DOHH2 (cell line): ENCODE data around the gene DNAAF5.

Source experiments
- H3F3A ChIP-seq: fragments of 200-600 bp; sonication (generic), shearing (Covaris generic); 2 replicates; pipeline ENCODE4 v1.6.0; 2016; ENCODE audit warnings: antibody characterized with exemption, mild to moderate bottlenecking; ENCODE audit not compliant: control insufficient read depth, insufficient read depth
- H3K27ac ChIP-seq: fragments of 200-600 bp; sonication (generic); 2 replicates; pipeline ENCODE4 v1.5.1; 2014; ENCODE audit warnings: low read depth, mild to moderate bottlenecking, low read length, moderate library complexity
- H3K27me3 ChIP-seq: fragments of 200-600 bp; sonication (generic); 2 replicates; pipeline ENCODE4 v1.6.1; 2014; ENCODE audit warnings: mild to moderate bottlenecking, low read length, mixed read lengths; ENCODE audit not compliant: control insufficient read depth
- H3K36me3 ChIP-seq: fragments of 200-600 bp; sonication (generic); 2 replicates; pipeline ENCODE4 v1.6.1; 2014; ENCODE audit warnings: mild to moderate bottlenecking, low read length, moderate library complexity, mixed read lengths; ENCODE audit not compliant: control insufficient read depth
- H3K4me1 ChIP-seq: fragments of 200-600 bp; sonication (generic); 2 replicates; pipeline ENCODE4 v1.6.1; 2014; ENCODE audit warnings: mild to moderate bottlenecking, low read length, mixed read lengths; ENCODE audit not compliant: control insufficient read depth
- H3K4me2 ChIP-seq: fragments of 200-600 bp; sonication (generic); 2 replicates; pipeline ENCODE4 v1.6.0; 2014; ENCODE audit warnings: mild to moderate bottlenecking, low read length, moderate library complexity
- H3K4me3 ChIP-seq: fragments of 200-600 bp; sonication (generic); 2 replicates; pipeline ENCODE4 v1.5.1; 2014; ENCODE audit warnings: mild to moderate bottlenecking, low read length, mixed read lengths
- H3K79me2 ChIP-seq: fragments of 200-600 bp; sonication (generic); 2 replicates; pipeline ENCODE4 v1.6.1; 2014; ENCODE audit warnings: mild to moderate bottlenecking, low read length, mixed read lengths; ENCODE audit not compliant: control insufficient read depth
- H3K9me2 ChIP-seq: fragments of 200-600 bp; sonication (generic); replicated peaks from 2 replicates; pipeline ENCODE4 v1.6.1; 2014; ENCODE audit warnings: mild to moderate bottlenecking, low read length, mixed read lengths; ENCODE audit not compliant: control insufficient read depth
- H3K9me3 ChIP-seq: fragments of 200-600 bp; sonication (generic); 2 replicates; pipeline ENCODE4 v1.6.1; 2014; ENCODE audit warnings: antibody characterized with exemption, low read length, mixed read lengths; ENCODE audit not compliant: control insufficient read depth, insufficient read depth
- H4K20me1 ChIP-seq: fragments of 200-600 bp; sonication (generic); 2 replicates; pipeline ENCODE4 v1.6.0; 2014; ENCODE audit warnings: low read depth, mild to moderate bottlenecking, antibody characterized with exemption, low read length, moderate library complexity; ENCODE audit not compliant: control insufficient read depth, insufficient read depth
- EZH2phosphoT487 ChIP-seq: fragments of 200-600 bp; sonication (generic); IDR thresholded peaks from 2 replicates; pipeline ENCODE4 v1.6.1; 2017; ENCODE audit warnings: borderline replicate concordance, mild to moderate bottlenecking, antibody characterized with exemption, low read length, moderate library complexity, mixed read lengths
- TF ChIP-seq, protein P1 (sequence below): fragments of 200-600 bp; sonication (generic); IDR thresholded peaks from one replicate; pipeline ENCODE4 v1.5.1; 2014; ENCODE audit warnings: antibody characterized with exemption, mild to moderate bottlenecking, low read depth, low read length; ENCODE audit not compliant: poor library complexity, severe bottlenecking

The DNAAF5 gene

GRCh38 chr7:747186-747585 lies 20.7 kb downstream of the DNAAF5 start:
- Histone ChIP-seq H4K20me1 (no peaks in the 10 kb centered on the region), H3K79me2 (peaks cover 58% of the 10 kb centered on the region), H3K9me2 (no peaks in the 10 kb centered on the region), H3K4me2 (no peak overlapping the region), H3F3A (no peaks in the 10 kb centered on the region), H3K4me1 (no peaks in the 10 kb centered on the region), H3K27me3 (no peaks in the 10 kb centered on the region), H3K9me3 (no peaks in the 10 kb centered on the region), H3K27ac (no peak overlapping the region), H3K36me3 (peaks cover 61% of the 10 kb centered on the region), H3K4me3 (no peak overlapping the region)
- TF ChIP-seq, protein P1, sequence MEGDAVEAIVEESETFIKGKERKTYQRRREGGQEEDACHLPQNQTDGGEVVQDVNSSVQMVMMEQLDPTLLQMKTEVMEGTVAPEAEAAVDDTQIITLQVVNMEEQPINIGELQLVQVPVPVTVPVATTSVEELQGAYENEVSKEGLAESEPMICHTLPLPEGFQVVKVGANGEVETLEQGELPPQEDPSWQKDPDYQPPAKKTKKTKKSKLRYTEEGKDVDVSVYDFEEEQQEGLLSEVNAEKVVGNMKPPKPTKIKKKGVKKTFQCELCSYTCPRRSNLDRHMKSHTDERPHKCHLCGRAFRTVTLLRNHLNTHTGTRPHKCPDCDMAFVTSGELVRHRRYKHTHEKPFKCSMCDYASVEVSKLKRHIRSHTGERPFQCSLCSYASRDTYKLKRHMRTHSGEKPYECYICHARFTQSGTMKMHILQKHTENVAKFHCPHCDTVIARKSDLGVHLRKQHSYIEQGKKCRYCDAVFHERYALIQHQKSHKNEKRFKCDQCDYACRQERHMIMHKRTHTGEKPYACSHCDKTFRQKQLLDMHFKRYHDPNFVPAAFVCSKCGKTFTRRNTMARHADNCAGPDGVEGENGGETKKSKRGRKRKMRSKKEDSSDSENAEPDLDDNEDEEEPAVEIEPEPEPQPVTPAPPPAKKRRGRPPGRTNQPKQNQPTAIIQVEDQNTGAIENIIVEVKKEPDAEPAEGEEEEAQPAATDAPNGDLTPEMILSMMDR: no peak
- no peak for TF ChIP-seq EZH2phosphoT487

- Histone ChIP-seq H3K79me2 (peaks cover 55% of the 10 kb centered on the region), H3K36me3 (peaks cover 58% of the 10 kb centered on the region), H3K9me2 (no peaks in the 10 kb centered on the region), H3K4me3 (no peak overlapping the region), H4K20me1 (no peaks in the 10 kb centered on the region), H3K27me3 (no peaks in the 10 kb centered on the region), H3K4me2 (no peak overlapping the region), H3K27ac (no peak overlapping the region), H3K9me3 (no peaks in the 10 kb centered on the region), H3F3A (no peaks in the 10 kb centered on the region), H3K4me1 (no peaks in the 10 kb centered on the region)
- TF ChIP-seq, protein P1: no peak
Observed at GRCh38 chr7:748446-748845, 21.9 kb downstream of the DNAAF5 start.

DNA sequence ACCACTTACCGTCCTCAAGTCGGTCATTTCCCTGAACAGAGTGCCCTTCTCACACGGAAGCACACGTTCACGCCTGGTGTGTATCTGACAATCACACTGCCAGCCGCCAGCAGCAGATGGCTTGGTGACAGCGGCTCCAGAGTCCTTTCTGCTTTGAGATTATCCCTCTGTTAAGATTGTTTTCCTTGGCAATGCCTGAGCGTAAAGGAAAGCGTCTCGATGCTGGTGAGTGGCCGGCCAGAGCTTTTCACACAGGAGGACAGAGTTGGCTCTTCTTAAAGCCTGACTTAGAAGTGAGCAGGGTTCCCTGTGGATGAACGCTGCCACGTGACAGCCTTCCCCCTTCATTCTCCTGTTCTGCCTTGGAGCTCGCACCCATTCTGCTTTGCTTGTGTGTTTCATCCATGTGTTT lies 22.6 kb downstream of the DNAAF5 start:
- Histone ChIP-seq H3K27ac (no peak overlapping the region), H3K9me3 (no peaks in the 10 kb centered on the region), H3K4me3 (no peak overlapping the region), H4K20me1 (no peaks in the 10 kb centered on the region), H3K27me3 (no peaks in the 10 kb centered on the region), H3K9me2 (no peaks in the 10 kb centered on the region), H3K4me1 (no peaks in the 10 kb centered on the region), H3F3A (no peaks in the 10 kb centered on the region), H3K4me2 (no peak overlapping the region), H3K79me2 (peaks cover 55% of the 10 kb centered on the region), H3K36me3 (peaks cover 59% of the 10 kb centered on the region)
- no peak for TF ChIP-seq EZH2phosphoT487
- TF ChIP-seq, protein P1: no peak
